Amniotic epithelial cell (primary cell): ENCODE results near the gene MAP3K19.

Source experiments
- DNase-seq: peaks from one replicate; pipeline ENCODE4 v3.0.0-alpha.2; 2010; ENCODE audit warnings: low read depth

The MAP3K19 gene

GRCh38 chr2:134927195-134927594, 120.1 kb downstream of the MAP3K19 start:
- peak; percentile 70 for DNase-seq

- DNase-seq = peak; percentile 58
Measured at GRCh38 chr2:134926231-134926931, 120.9 kb downstream of the MAP3K19 start.

GRCh38 chr2:134924912-134925311, 122.3 kb downstream of the MAP3K19 start:
- DNase-seq = no peak

GRCh38 chr2:134919341-134920210, 127.7 kb downstream of the MAP3K19 start:
- DNase-seq = no peak

GRCh38 chr2:134918526-134919340, 128.5 kb downstream of the MAP3K19 start, which contains the start of gene CCNT2:
Gene CCNT2 (plus strand): TSS chr2:134918822. CDS start chr2:134918855, 33 bp downstream.
- peak; percentile 98 for DNase-seq

GRCh38 chr2:134917888-134918525, 129.2 kb downstream of the MAP3K19 start:
- no peak for DNase-seq

GRCh38 chr2:134917360-134917865, 129.8 kb downstream of the MAP3K19 start:
- no peak for DNase-seq
